Sciatic nerve (tissue), 2 donors: ENCODE data around the gene CYSLTR2. TPM values are rescaled to one million over a fixed set of nuclear protein-coding genes. Genes with fewer than 3 reads are reported as not detected.
"Not testable (repeated sequence)": the region's sequence is repeated elsewhere in the genome, so short reads cannot be mapped to it uniquely, and the experiment has no call there.

Experiments
- ATAC-seq: fragments of 200-7000 bp; cut with Tn5 transposase; one replicate; pipeline ENCODE4 v1.9.1; 2020; ENCODE audit warnings: mild to moderate bottlenecking, moderate library complexity
- DNase-seq: peaks from one replicate; pipeline ENCODE4 v3.0.0-alpha.2; 2020; ENCODE audit warnings: low spot score
- intact Hi-C: fragments of 100-400 bp; cut with DNase I; formaldehyde crosslinking; loops from one replicate; pipeline ENCODE4 v1.14.2; 2022
- total RNA-seq: library from RNA; stranded (reverse); fragmentation: NEBNext Ultra II Directional; extraction: Animal tissue kit (Norgen Biotek cat#: 25700); gene quantifications from one replicate; pipeline ENCODE4 v1.2.1, GENCODE V29; 2021
- donor health status: DM: no; HTN: no; CAD: no.
- donor health status: DM: no; HTN: no; CAD: no.

CYSLTR2 gene
- total RNA-seq, 1 donor from 2014 or later, result 1.4 TPM

GRCh38 chr13:48680756-48681392, 27.1 kb downstream of the CYSLTR2 start:
- DNase-seq (no peak), ATAC-seq (no peak)
- intact Hi-C loops, result no loop called here

GRCh38 chr13:48681905-48682304, 28.2 kb downstream of the CYSLTR2 start:
- intact Hi-C loops, result no loop called here
- DNase-seq, result no peak
- ATAC-seq, result no peak

- intact Hi-C loops, result no loop called here
- no peak for DNase-seq
- no peak for ATAC-seq
These were observed 28.7 kb downstream of the CYSLTR2 start for GRCh38 chr13:48682436-48682835.

- DNase-seq (no peak), ATAC-seq (peak; percentile 69)
- intact Hi-C loops, result no loop called here
These were observed 33.0 kb downstream of the CYSLTR2 start for GRCh38 chr13:48686636-48687210.

GRCh38 chr13:48687249-48687648, 33.5 kb downstream of the CYSLTR2 start:
- ATAC-seq, result no peak
- DNase-seq, result no peak
- intact Hi-C loops, result no loop called here

GRCh38 chr13:48693998-48694397, 40.3 kb downstream of the CYSLTR2 start:
- intact Hi-C loops, result no loop called here
- DNase-seq (no peak), ATAC-seq (no peak)

GRCh38 chr13:48695776-48696175, 42.0 kb downstream of the CYSLTR2 start:
- intact Hi-C loops, result no loop called here

GRCh38 chr13:48696676-48697075, 42.9 kb downstream of the CYSLTR2 start:
- intact Hi-C loops, DNase-seq, ATAC-seq: not testable (repeated sequence)

More at GRCh38 chr13:48695776-48696175, 42.0 kb downstream of the CYSLTR2 start:
- DNase-seq (no peak), ATAC-seq (no peak)

GRCh38 chr13:48707405-48707804, 53.7 kb downstream of the CYSLTR2 start:
- intact Hi-C loops, result no loop called here
- ATAC-seq (no peak), DNase-seq (no peak)

GRCh38 chr13:48708764-48709163, 55.0 kb downstream of the CYSLTR2 start:
- no peak for ATAC-seq
- intact Hi-C loops, result no loop called here

GRCh38 chr13:48709213-48709612, 55.5 kb downstream of the CYSLTR2 start:
- intact Hi-C loops, result no loop called here
- DNase-seq (no peak), ATAC-seq (no peak)

More at GRCh38 chr13:48708764-48709163, 55.0 kb downstream of the CYSLTR2 start:
- DNase-seq, result no peak

- intact Hi-C loops, result no loop called here
- DNase-seq (no peak), ATAC-seq (no peak)
These were observed 56.4 kb downstream of the CYSLTR2 start for GRCh38 chr13:48710160-48710559.

- intact Hi-C loops, result no loop called here
- DNase-seq, result no peak
- peak; percentile 50 for ATAC-seq
These were observed 58.4 kb downstream of the CYSLTR2 start for GRCh38 chr13:48712141-48712540.

GRCh38 chr13:48715977-48716376, 62.2 kb downstream of the CYSLTR2 start:
- ATAC-seq, result no peak
- intact Hi-C loops, result no loop called here
- no peak for DNase-seq

GRCh38 chr13:48720621-48721020, 66.9 kb downstream of the CYSLTR2 start:
- ATAC-seq (no peak), DNase-seq (no peak)
- intact Hi-C loops, result no loop called here

GRCh38 chr13:48723168-48723567, 69.4 kb downstream of the CYSLTR2 start:
- ATAC-seq, result no peak
- intact Hi-C loops, result loop anchor here (2.0 kb wide), 1 partner anchor 26 kb away; no protein-coding TSS in a partner anchor
- DNase-seq, result no peak

GRCh38 chr13:48725271-48725670, 71.5 kb downstream of the CYSLTR2 start:
- intact Hi-C loops, result no loop called here
- ATAC-seq, result no peak

GRCh38 chr13:48726711-48727110, 73.0 kb downstream of the CYSLTR2 start:
- ATAC-seq (peak; percentile 80), DNase-seq (no peak)
- intact Hi-C loops, result no loop called here

More at GRCh38 chr13:48725271-48725670, 71.5 kb downstream of the CYSLTR2 start:
- DNase-seq, result no peak

GRCh38 chr13:48727241-48728011, 73.7 kb downstream of the CYSLTR2 start:
- DNase-seq (no peak), ATAC-seq (peak; percentile 78)
- intact Hi-C loops, result no loop called here

- no peak for ATAC-seq
- no peak for DNase-seq
- intact Hi-C loops, result no loop called here
These were observed 74.5 kb downstream of the CYSLTR2 start for GRCh38 chr13:48728226-48728625.
